GM12872 (cell line): Measurements from ENCODE around the gene DLG2.

ENCODE experiments used
- CTCF ChIP-seq: IDR thresholded peaks from 3 replicates; pipeline ENCODE4 v1.5.1; 2011; ENCODE audit warnings: low read depth, mild to moderate bottlenecking, low read length, moderate library complexity; ENCODE audit not compliant: insufficient read depth

DLG2 gene

GRCh38 chr11:83609191-83609590 lies 2018.0 kb downstream of the DLG2 start:
- TF ChIP-seq CTCF = no peak

- no peak for TF ChIP-seq CTCF
Observed at GRCh38 chr11:83608571-83608970, 2018.6 kb downstream of the DLG2 start.

- TF ChIP-seq CTCF = no peak
Observed at GRCh38 chr11:83601914-83602527, 2025.1 kb downstream of the DLG2 start.

- no peak for TF ChIP-seq CTCF
Observed at GRCh38 chr11:83601201-83601913, 2025.8 kb downstream of the DLG2 start.

- TF ChIP-seq CTCF = no peak
Observed at GRCh38 chr11:83600661-83601060, 2026.5 kb downstream of the DLG2 start.

GRCh38 chr11:83599066-83599465 lies 2028.1 kb downstream of the DLG2 start:
- no peak for TF ChIP-seq CTCF

GRCh38 chr11:83583757-83584366 lies 2043.3 kb downstream of the DLG2 start:
- no peak for TF ChIP-seq CTCF
